A549 (cell line): ENCODE data around the gene MCU.

ENCODE experiments used
- BHLHE40 ChIP-seq: IDR thresholded peaks from 2 replicates; pipeline ENCODE4 v1.6.1; 2012; ENCODE audit warnings: low read depth, low read length, inconsistent platforms
- CEBPB ChIP-seq, 2 experiments: fragments of >200 bp in 1 of 2; sonication (Bioruptor Twin) in 1 of 2; formaldehyde crosslinking in 1 of 2; IDR thresholded peaks; 2 replicates each; pipeline ENCODE4 v1.6.1; 2012 to 2016
- CHD4 ChIP-seq: fragments of 200-600 bp; sonication (generic); IDR thresholded peaks from 2 replicates; pipeline ENCODE4 v1.6.1; 2016; ENCODE audit warnings: antibody characterized with exemption, mild to moderate bottlenecking, borderline replicate concordance
- CTCF ChIP-seq: fragments of >200 bp; sonication (Bioruptor Twin); formaldehyde crosslinking; IDR thresholded peaks from 3 replicates; pipeline ENCODE4 v1.5.1; 2016
- EP300 ChIP-seq, 2 experiments: fragments of >200 bp; sonication (Bioruptor Twin); formaldehyde crosslinking; IDR thresholded peaks; 2 replicates in 1 of 2; 3 replicates in 1 of 2; pipeline ENCODE4 v1.6.1; 2016 to 2017
- FOSB ChIP-seq: fragments of 250-450 bp; sonication (Bioruptor Pico); IDR thresholded peaks from 2 replicates; pipeline ENCODE4 v1.5.0; 2020; ENCODE audit warnings: mild to moderate bottlenecking, moderate library complexity
- JUNB ChIP-seq: fragments of >200 bp; sonication (Bioruptor Twin); formaldehyde crosslinking; IDR thresholded peaks from 2 replicates; pipeline ENCODE4 v1.6.1; 2016
- NFE2L2 ChIP-seq: fragments of 150-350 bp; conservative IDR thresholded peaks from 2 replicates; pipeline ENCODE4 v1.6.1; 2014; ENCODE audit warnings: low read length
- POLR2A ChIP-seq: IDR thresholded peaks from 2 replicates; pipeline ENCODE4 v1.6.1; 2012; ENCODE audit warnings: mild to moderate bottlenecking, low read length
- RAD21 ChIP-seq, 2 experiments: fragments of >200 bp in 1 of 2; sonication (Bioruptor Twin) in 1 of 2; formaldehyde crosslinking in 1 of 2; IDR thresholded peaks in 1 of 2; conservative IDR thresholded peaks in 1 of 2; 2 replicates in 1 of 2; 3 replicates in 1 of 2; pipeline ENCODE4 v1.6.1; 2012 to 2018; ENCODE audit warnings: inconsistent platforms in 1 of 2
- REST ChIP-seq: fragments of 200-600 bp; sonication (generic); IDR thresholded peaks from 2 replicates; pipeline ENCODE4 v1.6.1; 2016; ENCODE audit warnings: antibody characterized with exemption, mild to moderate bottlenecking, moderate library complexity
- SREBF2 ChIP-seq: fragments of 450-650 bp; IDR thresholded peaks from 2 replicates; pipeline ENCODE4 v1.6.1; 2014; ENCODE audit warnings: mild to moderate bottlenecking, moderate library complexity
- TFCP2L1 ChIP-seq: fragments of 250-450 bp; sonication (Bioruptor Pico); IDR thresholded peaks from 2 replicates; pipeline ENCODE4 v1.5.0; 2021; ENCODE audit warnings: mild to moderate bottlenecking
- ZNF302 ChIP-seq: fragments of 250-450 bp; sonication (Bioruptor Pico); IDR thresholded peaks from 2 replicates; pipeline ENCODE4 v1.9.0; 2021; ENCODE audit warnings: inconsistent platforms, mild to moderate bottlenecking, moderate library complexity

- TF ChIP-seq REST (no peak), ZNF302 (no peak), CTCF (no peak), CEBPB (IDR thresholded peaks at IDR 0.05) (no peak), SREBF2 (no peak), POLR2A (no peak), RAD21 (conservative IDR thresholded peaks at IDR 0.05 in 1 of 2, IDR thresholded peaks at IDR 0.05 in 1 of 2) (no peak), FOSB (CRISPR knock-in tag) (no peak), TFCP2L1 (CRISPR knock-in tag) (no peak), EP300 (IDR thresholded peaks at IDR 0.05) (no peak), JUNB (no peak), BHLHE40 (no peak), NFE2L2 (no peak), CHD4 (no peak)
Observed at GRCh38 chr10:72738486-72738885, 46.5 kb downstream of the MCU start.
